SIG-M5 treated with dmso at 0.1 percent for 504 hours (cell line): ENCODE results near the gene UQCRH.
"Not testable (repeated sequence)": the region's sequence is repeated elsewhere in the genome, so short reads cannot be mapped to it uniquely, and the experiment has no call there.

Experiments
- DNase-seq: peaks from one replicate; lab custom pipeline; 2025; ENCODE audit not compliant: unreplicated experiment; lab: John Stamatoyannopoulos, UW

Gene UQCRH

DNA sequence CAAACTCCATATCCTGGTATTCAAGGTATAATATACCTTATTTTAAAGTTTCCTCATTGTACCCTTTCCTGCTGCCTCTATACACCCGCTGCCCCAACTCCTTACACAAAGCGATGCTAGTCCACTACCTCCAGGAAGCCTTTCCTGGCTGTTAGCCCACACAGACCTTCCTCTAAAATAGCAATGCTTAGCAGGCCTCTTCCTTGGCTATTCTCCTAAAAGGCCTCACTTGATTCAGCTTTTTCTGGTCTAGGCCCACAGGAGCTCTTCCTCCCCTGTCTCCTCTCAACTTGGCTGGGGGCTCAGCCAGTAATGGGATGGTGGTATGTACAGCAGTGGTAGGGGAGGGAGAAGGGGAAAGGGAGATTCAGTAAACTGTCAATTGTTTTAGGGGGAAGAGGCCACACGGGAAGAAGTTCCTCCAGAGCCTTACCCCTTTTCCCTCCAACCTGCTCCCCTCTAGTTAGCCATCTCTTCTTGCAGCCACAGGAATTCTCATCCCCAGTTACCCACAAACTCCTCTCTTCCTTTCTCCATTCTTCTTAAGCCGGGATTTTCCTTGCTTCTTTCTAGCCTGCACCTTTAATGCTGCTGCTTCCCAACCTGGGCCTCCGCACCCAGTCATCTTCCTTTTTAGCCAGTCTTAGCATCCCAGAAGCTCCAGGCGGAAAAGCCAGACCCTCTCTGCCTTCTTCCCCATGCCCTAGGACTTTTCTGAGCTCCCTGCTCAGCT lies 2.7 kb upstream of the UQCRH start:
- DNase-seq, result no peak

GRCh38 chr1:46301406-46301807 lies 2.1 kb upstream of the UQCRH start:
- no peak for DNase-seq

- DNase-seq, result peak; percentile 30
These were observed 1.5 kb upstream of the UQCRH start for GRCh38 chr1:46301808-46302640.

DNA sequence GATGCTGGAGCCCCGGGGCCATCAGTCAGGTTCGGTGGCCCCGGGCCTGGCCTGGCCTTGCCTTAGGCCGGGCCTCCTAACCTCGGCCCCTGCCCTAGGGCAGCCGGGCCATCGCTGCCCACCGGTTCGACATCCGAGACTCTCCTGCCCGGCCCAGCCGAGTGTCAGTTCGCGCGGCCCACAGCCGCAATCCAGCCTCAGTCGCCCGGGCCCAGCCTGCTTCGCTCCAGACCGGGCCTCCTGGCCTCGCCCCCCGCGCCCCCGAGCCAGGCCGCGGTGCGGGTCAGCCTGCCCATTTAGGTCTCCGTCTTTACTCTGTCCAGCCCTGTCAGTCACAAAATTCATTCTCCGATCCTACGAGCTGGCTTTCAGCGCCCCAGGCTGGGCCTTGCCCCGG lies 859 bp upstream of the UQCRH start:
- DNase-seq, result no peak

DNA sequence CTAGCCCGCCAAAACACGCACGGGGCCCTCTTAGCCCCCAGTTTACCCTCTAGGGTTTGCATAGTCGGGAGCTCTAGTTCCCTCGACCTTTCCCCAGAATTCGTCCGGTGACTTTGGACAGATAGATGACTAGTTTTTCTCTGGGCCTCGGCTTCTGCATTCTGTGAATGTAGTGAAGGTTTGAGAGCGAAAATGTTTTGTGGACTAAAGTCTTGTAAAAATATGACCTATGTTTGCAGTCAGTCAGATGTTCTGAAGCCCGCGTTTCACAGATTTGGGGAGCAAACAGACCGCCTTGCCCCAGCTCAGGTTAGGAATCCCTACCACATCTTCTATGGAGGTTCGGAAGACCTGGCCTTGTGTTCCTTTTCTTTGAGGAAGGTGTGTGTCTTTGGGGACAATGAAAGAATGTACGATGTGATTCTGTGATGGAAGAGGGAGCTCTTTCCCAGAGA lies 401 bp downstream of the UQCRH start:
- DNase-seq, result no peak

- no peak for DNase-seq
These were observed 2.6 kb downstream of the UQCRH start for GRCh38 chr1:46306159-46306530.

DNA sequence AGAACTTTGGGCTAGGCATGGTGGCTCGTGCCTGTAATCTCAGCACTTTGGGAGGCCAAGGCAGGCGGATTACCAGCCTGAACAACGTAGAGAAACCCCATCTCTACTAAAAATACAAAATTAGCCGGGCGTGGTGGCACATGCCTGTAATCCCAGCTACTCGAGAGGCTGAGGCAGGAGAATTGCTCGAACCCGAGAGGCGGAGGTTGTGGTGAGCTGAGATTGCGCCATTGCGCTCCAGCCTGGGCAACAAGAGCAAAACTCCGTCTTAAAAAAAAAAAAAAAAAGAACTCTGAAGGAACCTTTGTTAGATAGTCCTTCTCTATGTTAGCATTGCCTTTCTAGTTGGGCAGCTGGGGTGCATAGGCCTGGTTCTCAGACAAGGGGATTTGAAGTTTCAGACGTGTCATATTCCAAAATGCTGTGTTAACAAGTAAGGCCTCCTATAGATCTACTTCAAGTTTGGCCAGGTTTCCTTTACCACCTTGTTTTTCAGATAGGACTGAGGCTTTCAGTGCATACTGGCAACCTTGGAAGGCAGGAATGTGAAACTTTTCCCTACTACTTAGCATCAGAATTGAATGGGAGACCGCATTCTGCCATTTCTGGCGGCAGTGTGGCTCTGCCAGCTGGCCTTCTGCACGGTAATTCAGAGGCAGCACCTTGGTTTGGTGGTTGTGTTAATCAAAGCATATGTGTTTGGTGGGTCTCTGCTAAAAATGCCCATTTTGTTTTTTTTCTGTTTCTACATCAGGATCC lies 6.1 kb downstream of the UQCRH start:
- no peak for DNase-seq

DNA sequence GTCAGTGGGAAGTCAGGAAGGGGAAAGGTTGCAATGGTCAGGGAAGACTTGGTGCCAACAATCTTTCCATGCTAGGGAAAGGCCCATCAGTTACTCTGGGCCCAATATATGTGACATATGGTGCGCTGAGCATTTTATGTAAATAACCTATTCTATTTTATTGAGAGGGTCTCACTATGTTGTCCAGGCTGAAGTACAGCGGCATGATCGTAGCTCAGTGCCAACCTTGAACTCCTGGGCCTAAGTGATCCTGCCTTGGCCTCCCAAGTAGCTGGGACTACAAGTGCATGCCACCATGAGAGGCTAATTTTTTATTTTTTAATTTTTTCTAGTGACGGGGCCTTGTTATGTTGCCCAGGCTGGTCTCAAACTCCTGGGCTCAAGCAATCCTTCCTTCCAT lies 6.8 kb downstream of the UQCRH start:
- DNase-seq, result no peak

DNA sequence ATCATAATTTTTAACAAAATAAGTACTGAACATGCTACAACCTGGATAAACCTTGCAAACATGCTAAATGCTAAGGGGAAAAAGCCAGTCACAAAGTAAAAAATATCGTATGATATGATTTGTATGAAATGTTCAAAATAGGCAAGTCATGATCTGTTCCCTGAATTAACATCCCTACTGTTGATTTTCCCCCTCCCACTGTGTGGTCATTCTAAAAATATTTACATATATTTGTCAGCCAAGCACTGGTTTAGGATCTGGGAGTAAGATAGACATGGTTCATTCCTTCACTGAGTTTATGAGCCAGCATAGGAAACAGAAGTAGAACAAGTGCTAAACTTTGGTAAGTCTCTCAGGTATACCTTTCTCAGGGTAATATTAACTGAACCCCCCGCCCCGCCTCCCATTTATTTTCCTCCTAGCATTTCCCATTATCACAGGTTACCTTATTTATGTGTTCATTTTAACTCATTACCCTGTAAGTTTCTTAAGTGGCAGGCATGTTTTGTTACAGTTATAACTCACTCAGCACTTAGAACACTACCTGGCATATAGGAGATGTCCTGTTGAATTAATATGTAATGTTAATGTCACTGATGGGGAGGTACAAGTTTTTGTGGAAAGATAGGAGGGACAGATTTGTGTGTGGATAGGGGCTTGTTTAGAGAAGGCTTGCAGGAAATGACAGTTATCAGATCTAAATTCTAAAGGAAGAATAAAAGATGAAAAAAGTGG lies 12.3 kb downstream of the UQCRH start:
- DNase-seq, result no peak

GRCh38 chr1:46317323-46317722 lies 13.8 kb downstream of the UQCRH start:
- no peak for DNase-seq

DNA sequence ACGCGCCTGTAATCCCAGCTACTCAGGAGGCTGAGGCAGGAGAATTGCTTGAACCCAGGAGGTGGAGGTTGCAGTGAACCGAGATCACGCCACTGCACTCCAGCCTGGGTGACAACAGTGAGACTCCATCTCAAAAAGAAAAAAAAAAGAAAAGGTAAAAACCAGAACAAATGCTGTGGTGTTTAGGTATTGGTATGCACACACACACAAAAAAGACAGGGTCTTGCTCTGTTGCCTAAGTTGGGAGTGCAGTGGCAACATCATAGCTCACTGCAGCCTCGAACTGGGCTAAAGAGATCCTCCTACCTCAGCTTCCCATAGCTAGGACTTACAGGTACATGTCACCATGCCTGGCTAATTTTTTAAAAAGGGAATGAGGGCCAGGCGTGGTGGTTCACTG lies 15.8 kb downstream of the UQCRH start:
- not testable (repeated sequence) for DNase-seq

DNA sequence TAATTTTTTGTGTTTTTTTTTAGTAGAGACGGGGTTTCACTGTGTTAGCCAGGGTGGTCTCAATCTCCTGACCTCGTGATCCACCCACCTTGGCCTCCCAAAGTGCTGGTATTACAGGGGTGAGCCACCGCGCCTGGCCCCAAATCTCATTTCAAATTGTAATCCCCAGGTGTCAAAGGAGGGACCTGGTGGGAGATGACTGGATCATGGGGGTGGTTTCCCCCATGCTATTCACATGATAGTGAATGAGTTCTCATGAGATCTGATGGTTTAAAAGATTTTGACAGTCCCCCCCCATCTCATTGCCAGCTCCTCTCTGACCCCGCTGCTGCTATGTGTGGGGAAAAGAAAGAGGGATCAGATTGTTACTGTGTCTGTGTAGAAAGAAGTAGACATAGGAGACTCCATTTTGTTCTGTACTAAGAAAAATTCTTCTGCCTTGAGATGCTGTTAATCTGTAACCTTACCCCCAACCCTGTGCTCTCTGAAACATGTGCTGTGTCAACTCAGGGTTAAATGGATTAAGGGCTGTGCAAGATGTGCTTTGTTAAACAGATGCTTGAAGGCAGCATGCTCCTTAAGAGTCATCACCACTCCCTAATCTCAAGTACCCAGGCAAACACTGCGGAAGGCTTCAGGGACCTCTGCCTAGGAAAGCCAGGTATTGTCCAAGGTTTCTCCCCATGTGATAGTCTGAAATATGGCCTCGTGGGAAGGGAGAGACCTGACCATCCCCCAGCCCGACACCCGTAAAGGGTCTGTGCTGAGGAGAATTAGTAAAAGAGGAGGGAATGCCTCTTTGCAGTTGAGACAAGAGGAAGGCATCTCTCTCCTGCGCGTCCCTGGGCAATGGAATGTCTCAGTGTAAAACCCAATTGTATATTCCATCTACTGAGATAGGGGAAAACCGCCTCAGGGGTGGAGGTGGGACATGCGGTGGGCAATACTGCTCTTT lies 16.7 kb downstream of the UQCRH start:
- not testable (repeated sequence) for DNase-seq

DNA sequence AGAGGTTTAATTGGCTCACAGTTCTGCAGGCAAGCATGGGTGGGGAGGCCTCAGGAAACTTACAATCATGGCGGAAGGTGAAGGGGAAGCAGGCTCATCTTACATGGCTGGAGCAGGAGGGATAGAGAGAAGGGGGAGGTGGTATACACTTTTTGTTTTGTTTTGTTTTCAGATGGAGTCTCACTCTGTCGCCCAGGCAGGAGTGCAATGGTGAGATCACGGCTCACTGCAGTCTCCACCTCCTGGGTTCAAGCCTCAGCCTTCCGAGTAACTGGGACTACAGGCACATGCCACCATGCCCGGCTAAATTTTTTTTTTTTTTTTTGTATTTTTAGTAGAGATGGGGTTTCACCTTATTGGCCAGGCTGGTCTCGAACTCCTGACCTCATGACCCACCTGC lies 18.7 kb downstream of the UQCRH start:
- DNase-seq, result not testable (repeated sequence)

DNA sequence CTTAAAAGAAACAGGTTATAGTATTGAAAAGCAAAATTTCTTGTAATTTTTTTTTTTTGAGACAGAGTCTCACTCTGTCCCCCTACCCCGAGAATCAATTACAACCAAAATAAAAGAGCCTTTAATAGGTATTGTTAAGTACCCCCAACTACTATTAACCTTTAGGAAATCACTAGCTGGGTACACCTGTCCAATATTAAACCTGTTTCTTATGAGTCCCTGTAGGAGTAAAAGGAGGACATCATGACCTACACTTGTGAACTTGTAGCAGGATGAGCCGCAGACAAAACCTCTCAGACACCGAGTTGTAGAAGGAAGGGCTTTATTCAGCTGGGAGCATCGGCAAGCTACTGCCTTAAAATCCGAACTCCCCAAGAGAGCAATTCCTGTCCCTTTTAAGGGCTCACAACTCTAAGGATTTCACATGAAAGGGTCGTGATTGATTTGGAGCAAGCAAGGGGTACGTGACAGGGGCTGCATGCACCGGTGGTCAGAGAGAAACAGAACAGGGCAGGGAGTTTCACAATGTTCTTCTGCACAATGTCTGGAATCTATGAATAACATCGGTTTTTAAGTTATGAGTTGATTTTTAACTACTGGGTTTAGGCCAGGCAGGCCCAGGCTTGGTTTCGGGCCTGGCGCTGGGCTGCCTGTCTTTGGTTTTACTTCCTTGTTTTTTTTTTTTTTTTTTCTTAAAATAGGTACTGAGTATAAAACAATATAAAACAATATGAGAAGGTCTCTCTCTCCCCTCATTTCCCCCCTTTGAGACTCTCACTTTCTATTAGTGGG lies 22.0 kb downstream of the UQCRH start:
- DNase-seq, result not testable (repeated sequence)

DNA sequence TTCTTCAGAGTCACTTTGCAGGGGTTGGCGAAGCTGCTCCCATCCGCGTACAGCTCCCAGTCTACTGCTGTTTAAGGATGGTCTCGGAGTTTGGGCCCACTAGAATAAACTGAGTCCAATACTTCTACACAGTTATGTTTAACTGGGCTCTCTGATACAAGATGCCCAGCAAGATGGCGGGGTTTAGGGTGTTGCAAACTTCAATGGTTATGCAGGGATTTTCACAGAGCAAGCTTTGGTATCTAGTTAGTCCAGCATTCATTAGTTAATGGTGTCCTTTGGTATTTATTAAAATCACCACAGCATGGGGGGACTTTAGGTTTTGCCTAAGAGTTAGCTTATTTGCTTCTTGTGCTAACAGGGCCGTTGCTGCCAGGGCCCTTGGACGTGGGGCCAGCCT lies 24.7 kb downstream of the UQCRH start:
- DNase-seq, result not testable (repeated sequence)

DNA sequence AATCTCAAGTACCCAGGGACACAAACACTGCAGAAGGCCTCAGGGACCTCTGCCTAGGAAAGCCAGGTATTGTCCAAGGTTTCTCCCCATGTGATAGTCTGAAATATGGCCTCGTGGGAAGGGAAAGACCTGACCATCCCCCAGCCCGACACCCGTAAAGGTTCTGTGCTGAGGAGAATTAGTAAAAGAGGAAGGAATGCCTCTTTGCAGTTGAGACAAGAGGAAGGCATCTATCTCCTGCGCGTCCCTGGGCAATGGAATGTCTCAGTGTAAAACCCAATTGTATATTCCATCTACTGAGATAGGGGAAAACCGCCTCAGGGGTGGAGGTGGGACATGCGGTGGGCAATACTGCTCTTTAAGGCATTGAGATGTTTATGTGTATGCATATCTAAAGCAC lies 26.3 kb downstream of the UQCRH start:
- DNase-seq, result not testable (repeated sequence)

- not testable (repeated sequence) for DNase-seq
These were observed 26.9 kb downstream of the UQCRH start for GRCh38 chr1:46330381-46330780.

- not testable (repeated sequence) for DNase-seq
These were observed 28.5 kb downstream of the UQCRH start for GRCh38 chr1:46331786-46332540.
